ENCODE measurements around the gene HSBP1L1.

The HSBP1L1 gene

GRCh38 chr18:79922971-79923411, 41.5 kb upstream of the HSBP1L1 start:
- Histone ChIP-seq H3K9me3 (ENCODE audit: control insufficient read depth, low read length) (no peaks in the 10 kb centered on the region), H3K4me3 (ENCODE audit: extremely low read depth, insufficient read depth, low read length, poor library complexity, severe bottlenecking) (no peak overlapping the region), H3K27ac (ENCODE audit: low read depth, low read length, severe bottlenecking) (no peak overlapping the region), H3K36me3 (ENCODE audit: control insufficient read depth, insufficient read depth, low read length) (peaks cover 44% of the 10 kb centered on the region), H3K4me1 (ENCODE audit: control insufficient read depth, insufficient read depth, low read length, poor library complexity, severe bottlenecking) (no peaks in the 10 kb centered on the region)
- 86 to 94% methylated on average over 1 to 8 of the region's 17 CpGs for WGBS, 2 experiments (ENCODE audit: insufficient coverage in 2 of 2)

GRCh38 chr18:79923896-79924585, 40.4 kb upstream of the HSBP1L1 start:
- Histone ChIP-seq H3K4me1 (ENCODE audit: control insufficient read depth, insufficient read depth, low read length, poor library complexity, severe bottlenecking) (no peaks in the 10 kb centered on the region), H3K36me3 (ENCODE audit: control insufficient read depth, insufficient read depth, low read length) (peaks cover 40% of the 10 kb centered on the region), H3K4me3 (ENCODE audit: extremely low read depth, insufficient read depth, low read length, poor library complexity, severe bottlenecking) (no peak overlapping the region), H3K9me3 (ENCODE audit: control insufficient read depth, low read length) (no peaks in the 10 kb centered on the region), H3K27ac (ENCODE audit: low read depth, low read length, severe bottlenecking) (no peak overlapping the region)
- 91 to 95% methylated on average over 21 to 24 of the region's 26 CpGs for WGBS, 2 experiments (ENCODE audit: insufficient coverage in 2 of 2)

- Histone ChIP-seq H3K9me3 (ENCODE audit: control insufficient read depth, low read length) (peaks cover 9% of the 10 kb centered on the region), H3K4me1 (ENCODE audit: control insufficient read depth, insufficient read depth, low read length, poor library complexity, severe bottlenecking) (no peaks in the 10 kb centered on the region), H3K27ac (ENCODE audit: low read depth, low read length, severe bottlenecking) (no peak overlapping the region), H3K4me3 (ENCODE audit: extremely low read depth, insufficient read depth, low read length, poor library complexity, severe bottlenecking) (no peak overlapping the region), H3K36me3 (ENCODE audit: control insufficient read depth, insufficient read depth, low read length) (peaks cover 49% of the 10 kb centered on the region)
- WGBS, 2 experiments (ENCODE audit: insufficient coverage in 2 of 2): 90 to 95% methylated on average over 19 to 22 of the region's 25 CpGs
Observed at GRCh38 chr18:79924814-79925731, 39.4 kb upstream of the HSBP1L1 start.

GRCh38 chr18:79926306-79926705, 38.1 kb upstream of the HSBP1L1 start:
- no peaks in the 10 kb centered on the region for H3K4me1 ChIP-seq (ENCODE audit: control insufficient read depth, insufficient read depth, low read length, poor library complexity, severe bottlenecking)
- 84 to 89% methylated on average over 10 to 11 of the region's 11 CpGs for WGBS, 2 experiments (ENCODE audit: insufficient coverage in 2 of 2)
- no peak overlapping the region for H3K27ac ChIP-seq (ENCODE audit: low read depth, low read length, severe bottlenecking)
- no peak overlapping the region for H3K4me3 ChIP-seq (ENCODE audit: extremely low read depth, insufficient read depth, low read length, poor library complexity, severe bottlenecking)
- peaks cover 50% of the 10 kb centered on the region for H3K36me3 ChIP-seq (ENCODE audit: control insufficient read depth, insufficient read depth, low read length)
- H3K9me3 ChIP-seq (ENCODE audit: control insufficient read depth, low read length): peaks cover 16% of the 10 kb centered on the region

GRCh38 chr18:79926715-79927606, 37.5 kb upstream of the HSBP1L1 start:
- WGBS, 2 experiments (ENCODE audit: insufficient coverage in 2 of 2): 86% methylated on average over 20 of the region's 21 CpGs
- H3K4me3 ChIP-seq (ENCODE audit: extremely low read depth, insufficient read depth, low read length, poor library complexity, severe bottlenecking): no peak overlapping the region
- peaks cover 55% of the 10 kb centered on the region for H3K36me3 ChIP-seq (ENCODE audit: control insufficient read depth, insufficient read depth, low read length)
- H3K27ac ChIP-seq (ENCODE audit: low read depth, low read length, severe bottlenecking): no peak overlapping the region
- H3K9me3 ChIP-seq (ENCODE audit: control insufficient read depth, low read length): peaks cover 20% of the 10 kb centered on the region
- H3K4me1 ChIP-seq (ENCODE audit: control insufficient read depth, insufficient read depth, low read length, poor library complexity, severe bottlenecking): no peaks in the 10 kb centered on the region

- peaks cover 51% of the 10 kb centered on the region for H3K36me3 ChIP-seq (ENCODE audit: control insufficient read depth, insufficient read depth, low read length)
- no peak overlapping the region for H3K27ac ChIP-seq (ENCODE audit: low read depth, low read length, severe bottlenecking)
- H3K4me3 ChIP-seq (ENCODE audit: extremely low read depth, insufficient read depth, low read length, poor library complexity, severe bottlenecking): no peak overlapping the region
- no peaks in the 10 kb centered on the region for H3K4me1 ChIP-seq (ENCODE audit: control insufficient read depth, insufficient read depth, low read length, poor library complexity, severe bottlenecking)
- WGBS, 2 experiments (ENCODE audit: insufficient coverage in 2 of 2): 86 to 87% methylated on average over 20 to 23 of the region's 25 CpGs
- peaks cover 20% of the 10 kb centered on the region for H3K9me3 ChIP-seq (ENCODE audit: control insufficient read depth, low read length)
Observed at GRCh38 chr18:79927607-79928562, 36.6 kb upstream of the HSBP1L1 start.

- Histone ChIP-seq H3K4me1 (ENCODE audit: control insufficient read depth, insufficient read depth, low read length, poor library complexity, severe bottlenecking) (no peaks in the 10 kb centered on the region), H3K4me3 (ENCODE audit: extremely low read depth, insufficient read depth, low read length, poor library complexity, severe bottlenecking) (no peak overlapping the region), H3K36me3 (ENCODE audit: control insufficient read depth, insufficient read depth, low read length) (peaks cover 48% of the 10 kb centered on the region), H3K9me3 (ENCODE audit: control insufficient read depth, low read length) (peaks cover 20% of the 10 kb centered on the region), H3K27ac (ENCODE audit: low read depth, low read length, severe bottlenecking) (no peak overlapping the region)
- 96 to 97% methylated on average over 9 of the region's 9 CpGs for WGBS, 2 experiments (ENCODE audit: insufficient coverage in 2 of 2)
Observed at GRCh38 chr18:79928563-79928960, 35.9 kb upstream of the HSBP1L1 start.

- WGBS, 2 experiments (ENCODE audit: insufficient coverage in 2 of 2): no CpG with 5 or more reads among the region's 2 CpGs
- Histone ChIP-seq H3K4me1 (ENCODE audit: control insufficient read depth, insufficient read depth, low read length, poor library complexity, severe bottlenecking) (no peaks in the 10 kb centered on the region), H3K36me3 (ENCODE audit: control insufficient read depth, insufficient read depth, low read length) (peaks cover 44% of the 10 kb centered on the region), H3K9me3 (ENCODE audit: control insufficient read depth, low read length) (peaks cover 20% of the 10 kb centered on the region), H3K4me3 (ENCODE audit: extremely low read depth, insufficient read depth, low read length, poor library complexity, severe bottlenecking) (no peak overlapping the region), H3K27ac (ENCODE audit: low read depth, low read length, severe bottlenecking) (no peak overlapping the region)
Observed at GRCh38 chr18:79930020-79930642, 34.3 kb upstream of the HSBP1L1 start.

- WGBS, 2 experiments (ENCODE audit: insufficient coverage in 2 of 2): 93% methylated on average over 2 of the region's 2 CpGs; no CpG with 5 or more reads in 1 of the 2 experiments
- no peak overlapping the region for H3K4me3 ChIP-seq (ENCODE audit: extremely low read depth, insufficient read depth, low read length, poor library complexity, severe bottlenecking)
- no peaks in the 10 kb centered on the region for H3K4me1 ChIP-seq (ENCODE audit: control insufficient read depth, insufficient read depth, low read length, poor library complexity, severe bottlenecking)
- H3K36me3 ChIP-seq (ENCODE audit: control insufficient read depth, insufficient read depth, low read length): peaks cover 52% of the 10 kb centered on the region
- H3K27ac ChIP-seq (ENCODE audit: low read depth, low read length, severe bottlenecking): no peak overlapping the region
- peaks cover 24% of the 10 kb centered on the region for H3K9me3 ChIP-seq (ENCODE audit: control insufficient read depth, low read length)
Observed at GRCh38 chr18:79931475-79931874, 33.0 kb upstream of the HSBP1L1 start.

Measured in mesodermal cell (in vitro differentiated cells).